Activated CD4-positive, CD25-positive, alpha-beta regulatory T cell treated with anti-CD3 and anti-CD28 coated beads, Interleukin-2, amount 50 U/mL, for 72 hours (primary cell): ENCODE results near the gene RALGPS1.

Source experiments
- DNase-seq: peaks from one replicate; pipeline ENCODE4 v3.0.0; 2021

RALGPS1 gene

GRCh38 chr9:127197186-127197860 is 282.7 kb downstream of the RALGPS1 start:
- DNase-seq = no peak

DNA sequence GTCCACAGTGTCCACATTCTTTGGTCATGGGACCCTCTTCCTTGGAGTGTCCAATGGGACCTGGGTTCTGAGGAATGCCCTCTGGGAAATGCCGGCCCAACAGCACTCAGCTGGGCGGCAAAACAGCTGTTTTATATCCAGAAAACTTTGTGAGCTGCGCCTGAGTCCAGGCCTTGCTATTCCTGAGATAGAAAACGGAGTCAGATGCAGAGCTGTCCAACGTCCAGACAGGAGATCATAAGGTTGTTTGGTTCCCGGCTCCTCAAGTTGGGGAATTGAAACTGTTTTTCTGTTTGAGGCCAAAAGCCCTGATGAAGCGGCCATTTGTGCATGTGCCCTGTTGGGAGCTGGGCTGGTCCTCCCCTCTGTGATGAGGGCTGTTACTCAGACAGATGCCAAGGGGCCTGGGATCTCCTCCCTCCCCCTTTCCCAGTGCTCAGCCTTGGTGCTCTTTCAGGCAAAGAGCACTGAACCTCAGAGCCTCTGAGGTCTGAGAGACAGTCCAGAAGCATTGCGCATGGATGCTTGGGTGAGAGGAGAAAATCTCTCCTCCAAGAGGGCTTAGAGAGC is 283.4 kb downstream of the RALGPS1 start:
- no peak for DNase-seq

DNA sequence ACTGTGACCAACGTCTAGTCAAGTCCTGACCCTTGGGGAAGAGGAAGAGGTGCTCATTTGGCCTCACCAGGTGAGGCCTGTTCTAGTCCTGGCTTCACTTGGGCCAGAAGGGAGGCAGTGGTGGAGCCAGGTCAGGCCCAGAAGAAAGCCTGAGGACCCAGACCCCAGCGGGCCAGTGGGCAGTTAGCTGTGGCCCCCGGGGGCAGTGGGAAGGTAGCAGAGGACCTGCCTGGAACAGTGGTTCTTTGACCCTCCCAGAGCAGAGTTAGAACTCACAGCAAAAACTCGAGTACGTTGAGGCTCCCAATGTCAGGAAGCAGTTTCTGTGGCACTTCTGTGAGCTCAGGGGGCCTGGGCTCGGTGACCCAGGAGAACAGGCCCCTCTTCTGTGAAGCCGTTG is 284.0 kb downstream of the RALGPS1 start:
- DNase-seq = no peak

DNA sequence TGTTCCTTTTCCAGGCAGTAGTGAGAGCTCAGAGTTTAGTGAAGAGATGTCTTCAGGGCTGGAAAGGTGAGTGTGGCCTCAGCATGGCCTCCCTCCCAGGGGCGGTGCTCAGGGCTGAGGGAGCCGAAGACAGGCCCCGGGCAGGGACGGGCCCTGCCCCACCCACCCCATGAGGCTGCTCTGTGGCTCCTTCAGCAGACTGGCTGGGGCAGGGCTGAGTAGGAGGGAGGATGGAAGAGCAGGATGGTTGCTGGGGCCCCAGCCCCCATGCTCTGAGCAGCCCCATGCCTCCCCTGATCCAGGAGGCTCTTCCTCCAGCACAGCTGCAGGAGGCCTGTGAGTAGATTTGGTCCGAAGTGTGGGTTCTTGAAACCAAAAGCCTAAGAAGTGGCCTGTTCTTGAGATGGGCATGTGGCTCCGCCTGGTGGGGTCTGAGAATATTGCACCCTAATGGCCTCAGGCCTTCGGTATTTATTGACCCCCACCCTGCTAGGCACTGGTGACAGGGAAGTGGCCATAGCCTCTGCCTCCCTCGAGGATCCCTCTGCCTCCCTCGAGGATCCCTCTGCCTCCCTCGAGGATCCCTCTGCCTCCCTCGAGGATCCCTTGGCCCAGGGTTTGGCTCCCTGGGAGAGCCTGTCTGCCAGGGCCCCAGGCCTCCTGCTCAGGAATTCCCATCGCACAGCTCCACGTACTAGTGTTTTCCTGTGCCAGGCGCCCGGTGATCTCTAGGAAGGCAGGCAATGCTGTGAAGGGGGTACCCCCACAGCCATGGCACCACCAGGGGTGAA is 284.6 kb downstream of the RALGPS1 start:
- DNase-seq = peak; percentile 77

- DNase-seq = no peak
These were observed 285.7 kb downstream of the RALGPS1 start for GRCh38 chr9:127200106-127200862.

DNA sequence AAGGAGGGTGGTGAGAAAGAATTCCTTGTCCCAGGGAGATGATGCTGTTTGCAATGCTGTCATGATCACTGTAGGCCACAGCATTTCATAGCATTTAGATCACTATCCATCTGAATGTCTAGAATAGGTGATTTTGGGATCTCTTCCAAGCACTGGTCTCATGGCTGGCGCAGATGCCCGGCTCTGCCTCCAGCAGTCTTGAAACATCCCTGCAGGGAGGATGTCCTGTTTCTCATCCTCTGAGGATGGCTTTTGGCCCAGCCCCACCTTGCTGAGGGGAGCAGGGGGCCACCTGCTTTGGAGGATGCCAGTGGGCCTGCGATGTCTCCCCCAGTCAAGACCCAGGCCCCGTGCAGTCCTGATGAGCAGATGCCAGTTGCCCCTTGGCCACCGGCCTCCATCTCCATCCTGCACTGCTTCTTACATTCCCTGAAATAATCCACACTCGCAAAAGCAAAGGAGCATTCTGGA is 286.5 kb downstream of the RALGPS1 start:
- no peak for DNase-seq

GRCh38 chr9:127201731-127202130 is 287.1 kb downstream of the RALGPS1 start:
- no peak for DNase-seq

DNA sequence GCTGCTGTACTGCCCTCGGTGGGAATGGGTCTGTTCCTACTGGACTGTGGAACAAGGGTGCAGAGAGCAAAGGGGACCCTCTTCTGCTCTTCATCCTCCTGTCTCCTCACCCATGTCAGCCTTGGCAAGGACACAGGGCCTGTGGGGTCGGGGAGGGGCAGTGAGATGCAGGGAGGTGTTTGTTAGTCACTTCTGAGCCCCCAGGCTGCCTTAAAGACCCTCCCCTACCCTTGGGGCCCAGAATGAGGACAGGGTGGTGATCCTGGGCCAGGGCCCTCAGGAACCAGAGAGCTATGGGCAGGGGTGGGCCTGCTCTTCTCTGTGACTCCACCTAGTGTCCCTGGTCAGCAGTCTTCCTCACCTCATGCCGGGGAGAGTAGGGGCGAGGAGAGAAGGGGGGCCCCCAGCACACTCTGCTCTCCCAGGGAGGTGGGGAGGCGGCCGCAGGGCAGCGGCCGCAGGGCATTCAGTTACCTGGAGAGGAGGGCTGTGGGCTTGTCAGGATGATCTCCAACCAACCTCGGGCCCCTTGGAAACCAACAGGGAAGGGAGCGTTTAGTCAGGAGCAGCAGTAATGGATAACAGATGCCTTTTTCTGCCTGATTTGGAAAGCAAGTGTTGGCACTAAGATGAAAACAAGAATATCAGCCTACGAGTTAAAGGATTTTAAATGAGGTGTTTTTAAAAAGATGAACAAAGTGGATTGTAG is 288.0 kb downstream of the RALGPS1 start:
- no peak for DNase-seq

DNA sequence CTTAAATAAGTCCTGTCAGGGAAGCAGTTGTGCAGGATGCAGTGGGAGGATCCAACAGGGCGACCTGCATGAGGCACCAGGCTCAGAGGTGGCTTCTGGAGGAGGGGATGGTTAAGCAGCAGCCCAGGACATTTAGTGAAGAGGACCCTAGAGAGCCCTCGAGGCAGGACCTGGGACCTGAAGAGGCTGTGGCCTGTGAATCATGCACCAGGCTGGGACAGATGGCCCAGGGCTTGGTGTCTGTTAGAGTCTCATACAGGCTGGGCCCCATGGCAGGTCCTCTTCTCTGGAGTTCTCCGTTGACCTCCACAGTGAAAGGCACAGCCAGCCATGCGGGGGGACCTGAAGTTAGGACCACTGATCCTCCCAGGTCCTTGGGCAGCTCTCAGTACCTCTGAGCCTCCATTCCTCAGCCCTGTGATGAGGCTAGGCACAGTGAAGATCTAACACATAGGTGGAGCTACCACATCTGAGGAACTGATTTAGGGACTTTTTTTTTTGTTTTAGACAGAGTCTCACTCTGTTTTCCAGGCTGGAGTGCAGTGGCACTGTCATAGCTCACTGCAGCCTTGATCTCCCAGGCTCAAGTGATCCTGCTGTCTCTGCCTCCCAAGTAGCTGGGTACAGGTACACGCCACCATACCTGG is 289.2 kb downstream of the RALGPS1 start:
- no peak for DNase-seq

DNA sequence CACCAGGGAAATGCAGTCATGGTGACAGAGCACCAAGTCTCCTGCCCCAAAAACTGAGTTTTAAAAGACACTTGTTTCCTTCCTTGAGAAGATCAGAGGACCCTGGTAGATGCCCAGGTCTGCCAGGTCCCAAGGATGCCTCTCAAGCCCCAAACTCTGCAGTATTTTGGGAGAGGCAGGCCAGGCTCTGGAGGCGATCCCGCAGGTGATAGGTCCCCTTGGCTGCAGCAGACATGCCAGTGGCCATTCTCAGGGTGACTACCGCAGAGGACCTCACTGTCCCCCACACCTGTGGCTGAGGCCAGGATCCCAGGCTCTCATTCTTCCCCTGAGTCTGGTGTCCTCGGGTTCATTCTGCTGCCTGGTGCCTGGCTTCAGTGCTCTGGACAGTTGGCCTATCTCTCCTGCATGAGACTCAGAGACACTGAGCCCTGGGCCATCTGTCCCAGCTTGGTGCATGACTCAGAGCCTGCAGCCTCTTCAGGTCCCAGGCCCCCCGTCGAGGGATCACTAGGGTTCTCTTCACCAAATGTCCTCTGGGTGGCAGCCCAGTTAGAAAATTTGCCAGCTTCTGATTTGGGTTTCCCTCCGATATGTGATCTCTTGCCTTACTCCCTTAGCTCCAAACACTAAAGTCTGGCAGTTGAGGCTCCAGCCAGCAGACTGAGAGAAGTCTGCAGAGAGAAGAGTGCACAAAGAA is 290.3 kb downstream of the RALGPS1 start:
- no peak for DNase-seq

GRCh38 chr9:127205952-127206351 is 291.4 kb downstream of the RALGPS1 start:
- no peak for DNase-seq

DNA sequence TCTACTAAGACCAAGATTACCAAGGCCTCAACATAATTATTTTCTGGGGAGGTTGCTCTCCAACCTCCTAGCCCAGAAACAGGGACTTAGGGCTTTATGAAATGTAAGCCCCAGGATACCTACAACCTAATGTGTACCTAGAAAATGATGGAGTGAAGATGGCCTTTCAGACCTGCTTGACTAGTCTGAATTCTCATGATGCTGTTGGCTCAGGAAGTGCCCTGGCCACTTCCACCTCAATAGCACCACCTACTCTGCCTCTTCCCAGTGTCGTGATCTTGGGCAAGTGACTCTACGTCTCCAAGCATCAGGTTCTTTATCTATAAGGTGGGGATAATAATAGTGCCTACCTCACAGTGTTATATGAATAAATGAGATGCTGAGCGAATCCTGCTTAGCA is 292.1 kb downstream of the RALGPS1 start:
- DNase-seq = no peak

- DNase-seq = no peak
These were observed 293.3 kb downstream of the RALGPS1 start for GRCh38 chr9:127207734-127208410.

GRCh38 chr9:127208416-127208815 is 293.8 kb downstream of the RALGPS1 start:
- DNase-seq = no peak

- DNase-seq = no peak
These were observed 294.6 kb downstream of the RALGPS1 start for GRCh38 chr9:127209220-127209619.

DNA sequence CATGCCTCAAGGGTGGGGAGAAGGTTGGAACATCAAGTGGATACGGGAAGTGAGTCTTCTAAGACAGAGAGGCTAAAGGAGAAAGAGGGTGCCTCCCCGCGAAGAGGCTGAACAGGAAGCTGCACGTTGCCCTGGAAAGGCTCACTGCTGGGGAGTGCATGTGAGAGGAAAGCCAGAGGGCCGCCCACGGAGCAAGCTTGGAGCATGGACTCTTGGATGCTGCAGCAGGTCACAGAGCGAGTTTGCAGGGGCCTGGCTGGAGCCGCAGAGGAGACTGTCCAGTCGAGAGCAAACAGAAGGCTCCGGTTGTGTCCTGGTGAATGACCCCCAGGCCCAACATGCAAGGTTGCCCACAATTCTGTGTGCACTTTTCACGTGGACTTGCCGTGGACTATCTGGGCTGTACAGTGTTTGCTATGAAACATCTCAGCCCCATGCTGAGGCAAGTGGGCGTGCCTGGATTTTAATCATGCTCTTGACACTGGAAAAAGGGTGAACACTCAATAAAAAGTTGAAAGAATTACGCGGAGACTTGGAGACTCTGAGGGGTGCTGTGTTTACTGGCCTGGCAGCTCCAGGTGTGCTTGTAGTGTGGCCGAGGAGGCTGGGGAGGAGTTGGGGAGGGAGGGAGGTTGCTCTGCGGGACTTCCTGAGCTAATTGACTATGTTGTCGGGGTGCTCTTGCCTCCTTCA is 295.5 kb downstream of the RALGPS1 start:
- DNase-seq = peak; percentile 21

GRCh38 chr9:127210851-127211730 is 296.5 kb downstream of the RALGPS1 start:
- peak; percentile 17 for DNase-seq

DNA sequence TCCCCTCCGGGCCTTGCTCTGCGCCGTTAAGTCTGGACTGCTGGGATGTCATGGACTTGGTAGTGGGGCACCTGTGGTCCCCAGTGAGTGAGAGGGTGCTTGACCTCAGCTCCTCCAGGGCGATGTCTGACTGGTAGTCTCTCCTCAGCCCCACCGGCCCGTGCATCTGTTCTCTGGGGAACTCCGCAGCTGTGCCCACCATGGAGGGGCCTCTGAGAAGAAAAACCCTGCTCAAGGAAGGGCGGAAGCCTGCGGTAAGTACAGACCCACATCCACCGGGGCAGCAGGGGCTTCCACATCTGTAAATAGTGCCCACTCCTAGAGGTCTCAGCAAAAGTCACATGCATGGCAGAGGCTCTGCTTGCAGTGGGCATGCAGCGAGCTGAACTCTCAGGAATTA is 297.4 kb downstream of the RALGPS1 start:
- DNase-seq = peak; percentile 16

- no peak for DNase-seq
These were observed 297.9 kb downstream of the RALGPS1 start for GRCh38 chr9:127212453-127212852.
